NCI-H2171 treated with DMSO at 0.1 percent for 48 hours (cell line): ENCODE measurements around the gene ARHGAP15.

Source experiments
- DNase-seq: peaks from one replicate; lab custom pipeline; 2025; lab: John Stamatoyannopoulos, UW

ARHGAP15 gene

GRCh38 chr2:143690235-143690634 is 561.0 kb downstream of the ARHGAP15 start:
- no peak for DNase-seq

GRCh38 chr2:143691121-143691520 is 561.9 kb downstream of the ARHGAP15 start:
- DNase-seq = peak; percentile 66

- no peak for DNase-seq
Measured at GRCh38 chr2:143692162-143692561, 562.9 kb downstream of the ARHGAP15 start.

DNA sequence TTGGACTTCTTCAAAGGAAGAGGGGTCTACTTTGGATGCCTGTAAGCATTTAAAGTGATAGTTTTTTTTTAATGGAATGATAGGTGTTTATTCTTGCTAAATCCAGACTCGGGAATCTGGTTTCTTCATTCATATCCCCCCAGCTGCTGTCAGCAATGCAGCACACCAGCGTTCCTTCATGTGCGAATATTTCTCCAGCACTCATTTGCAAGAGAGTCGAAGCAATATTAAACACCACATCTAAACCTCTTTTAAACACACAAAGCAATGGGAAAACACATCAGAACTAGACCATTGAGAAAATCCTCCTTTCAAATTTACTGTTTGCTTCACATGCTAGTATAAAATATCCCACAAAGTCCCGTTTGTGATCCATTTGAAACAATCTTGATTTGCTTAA is 563.7 kb downstream of the ARHGAP15 start:
- DNase-seq = no peak

GRCh38 chr2:143694335-143694734 is 565.1 kb downstream of the ARHGAP15 start:
- no peak for DNase-seq

GRCh38 chr2:143696651-143697050 is 567.4 kb downstream of the ARHGAP15 start:
- no peak for DNase-seq

DNA sequence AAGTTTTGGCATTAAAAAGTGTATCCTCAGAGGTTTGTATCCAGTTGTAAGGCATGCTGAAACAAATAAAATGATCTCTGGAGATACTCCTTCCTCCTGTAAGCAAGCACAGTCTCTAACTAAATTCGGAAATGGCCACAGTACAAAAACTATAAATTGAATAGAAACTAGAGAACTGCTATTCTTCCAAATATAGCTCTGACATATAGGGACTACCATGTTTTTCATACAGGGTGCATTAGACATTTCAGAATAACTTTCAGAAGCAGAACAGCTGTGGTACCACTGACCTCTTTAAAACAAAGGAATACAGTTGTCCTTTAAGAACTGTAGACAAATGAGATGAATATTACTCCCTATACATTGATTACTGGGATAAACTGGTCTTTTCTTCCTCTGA is 568.5 kb downstream of the ARHGAP15 start:
- no peak for DNase-seq

GRCh38 chr2:143698352-143698751 is 569.1 kb downstream of the ARHGAP15 start:
- no peak for DNase-seq

DNA sequence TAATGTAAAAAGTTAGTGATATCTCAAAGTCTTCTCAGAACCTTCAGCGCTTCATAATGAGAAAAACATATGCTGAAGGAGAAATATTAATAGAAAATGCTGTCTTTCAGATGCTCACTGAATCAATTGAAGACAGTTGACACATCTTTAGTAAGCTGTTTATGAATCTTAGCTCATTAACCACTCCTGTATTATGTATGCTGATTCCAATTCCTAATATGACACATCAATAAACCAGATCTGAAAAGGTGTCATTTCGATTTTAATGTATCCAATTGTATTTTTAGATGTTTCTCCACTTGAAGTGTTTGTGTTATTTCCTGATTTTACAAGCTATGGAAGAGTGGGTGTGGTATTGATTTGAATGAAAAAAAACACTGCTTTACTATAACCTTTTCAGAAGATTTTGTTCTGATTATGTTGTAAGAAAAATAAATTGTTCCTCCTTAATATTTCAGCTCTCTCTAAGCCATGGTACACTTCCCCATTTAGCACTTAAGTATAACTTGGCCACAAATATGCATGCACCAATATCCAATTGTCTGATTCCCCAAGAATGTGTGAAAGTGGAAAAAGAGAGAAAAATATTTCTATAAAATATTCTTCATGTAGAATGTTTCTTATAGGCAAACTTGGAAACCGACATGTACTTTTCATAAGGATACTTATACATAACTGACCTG is 569.8 kb downstream of the ARHGAP15 start:
- no peak for DNase-seq

- no peak for DNase-seq
Measured at GRCh38 chr2:143700865-143701264, 571.6 kb downstream of the ARHGAP15 start.

DNA sequence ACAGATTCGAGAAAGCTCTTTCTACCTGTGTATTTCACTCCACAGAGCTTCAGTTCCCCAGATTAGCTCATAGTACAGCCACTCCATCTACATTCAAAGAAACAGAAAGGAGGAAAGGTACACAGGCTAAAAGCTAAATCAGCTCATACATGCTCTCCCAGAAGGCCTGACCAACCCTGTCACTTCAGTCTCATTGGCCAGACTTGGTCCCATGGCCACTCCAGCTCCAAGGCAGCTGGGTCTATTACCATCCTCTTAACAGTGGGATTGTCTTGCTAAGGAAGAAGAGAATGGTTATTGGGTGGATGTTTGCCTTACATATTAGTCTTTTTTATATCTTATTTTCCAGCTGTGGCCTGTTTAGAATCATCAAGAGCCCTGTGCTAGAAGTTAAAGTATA is 572.6 kb downstream of the ARHGAP15 start:
- DNase-seq = no peak

- no peak for DNase-seq
Measured at GRCh38 chr2:143702931-143703330, 573.7 kb downstream of the ARHGAP15 start.

- no peak for DNase-seq
Measured at GRCh38 chr2:143704451-143705106, 575.4 kb downstream of the ARHGAP15 start.

DNA sequence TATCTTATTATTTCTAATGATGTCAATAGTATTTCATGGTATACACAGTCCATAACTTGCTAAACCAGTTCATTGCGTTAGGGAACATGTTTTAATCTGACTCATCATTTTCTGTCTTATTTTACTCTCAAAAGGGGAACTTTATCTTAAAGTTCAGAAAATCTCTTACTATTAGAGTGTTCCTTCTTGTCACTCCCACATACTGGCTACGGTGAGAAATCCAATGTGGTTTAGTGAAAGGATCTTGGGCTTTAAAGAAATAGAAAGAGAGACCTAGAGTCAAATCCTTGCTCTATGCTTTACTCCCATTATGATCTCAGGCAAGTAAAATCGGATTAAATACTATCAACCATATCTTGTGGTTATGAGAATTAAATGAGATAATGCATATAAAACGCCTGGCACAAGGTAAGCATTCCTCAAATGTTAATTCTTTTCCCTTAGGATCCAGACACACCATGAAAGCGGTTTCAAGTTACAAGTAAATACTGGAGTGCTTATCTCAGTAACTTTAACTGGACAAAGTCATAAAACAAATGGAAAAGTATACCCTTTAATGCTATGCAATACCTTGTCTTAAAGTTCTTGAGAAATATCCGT is 576.0 kb downstream of the ARHGAP15 start:
- DNase-seq = peak; percentile 11

GRCh38 chr2:143706354-143706753 is 577.1 kb downstream of the ARHGAP15 start:
- no peak for DNase-seq

DNA sequence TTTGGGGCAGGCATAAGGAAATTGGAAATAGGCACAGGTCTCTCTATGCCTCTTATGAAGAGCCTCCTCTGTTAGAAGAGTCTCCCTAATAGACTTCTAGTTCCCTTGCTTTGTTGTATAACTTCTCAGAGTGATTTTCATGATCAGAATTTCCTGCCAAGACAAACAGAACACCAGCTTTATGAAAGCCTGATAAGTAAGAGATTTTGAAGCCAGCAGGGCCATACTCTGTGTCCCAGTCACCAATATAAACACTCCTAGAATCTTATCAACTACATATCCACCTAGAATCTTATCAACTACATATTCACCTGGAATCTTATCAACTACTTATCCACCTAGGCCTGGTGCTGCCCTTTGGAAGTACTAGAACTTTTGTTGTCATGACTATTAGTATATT is 579.5 kb downstream of the ARHGAP15 start:
- no peak for DNase-seq

DNA sequence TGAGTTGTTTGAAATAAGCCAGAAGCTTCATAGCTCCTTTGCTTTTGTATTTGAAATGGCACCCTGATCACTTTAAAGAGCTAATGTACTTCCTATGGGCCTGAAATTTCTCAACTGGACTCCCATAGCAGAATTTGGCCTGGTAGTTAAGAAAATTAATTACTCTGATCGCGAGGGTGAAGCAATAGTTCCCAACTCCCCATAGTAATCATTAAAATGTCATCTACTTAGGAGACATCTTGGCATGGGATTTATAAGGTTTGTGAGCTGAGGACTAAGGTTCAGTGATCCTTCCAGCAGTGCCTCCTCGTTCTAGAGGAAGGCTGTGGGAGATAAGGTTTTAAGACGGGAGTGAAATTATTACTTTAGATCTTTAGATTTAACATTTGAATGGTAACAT is 581.0 kb downstream of the ARHGAP15 start:
- DNase-seq = no peak

- DNase-seq = no peak
Measured at GRCh38 chr2:143710879-143711278, 581.7 kb downstream of the ARHGAP15 start.

GRCh38 chr2:143716522-143716921 is 587.3 kb downstream of the ARHGAP15 start:
- DNase-seq = no peak

DNA sequence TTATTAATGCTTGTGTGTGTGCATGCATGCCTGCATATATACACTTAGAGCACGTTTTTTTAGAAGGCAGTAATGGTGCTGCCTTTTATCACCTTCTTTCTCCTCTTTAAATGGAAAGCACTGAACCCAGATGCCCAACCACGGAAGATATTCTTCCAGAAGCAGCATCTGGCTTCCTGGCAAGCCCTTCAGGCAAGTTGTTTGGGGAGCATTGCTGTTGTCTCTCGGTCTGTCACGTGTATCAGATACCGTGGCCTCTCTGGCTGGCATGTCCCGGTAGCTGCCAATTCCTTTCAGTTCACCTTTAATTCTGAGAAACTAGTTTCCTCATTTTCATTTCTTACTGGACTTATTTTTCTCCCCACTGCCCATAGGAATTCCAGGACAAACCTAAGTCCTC is 587.8 kb downstream of the ARHGAP15 start:
- peak; percentile 71 for DNase-seq

DNA sequence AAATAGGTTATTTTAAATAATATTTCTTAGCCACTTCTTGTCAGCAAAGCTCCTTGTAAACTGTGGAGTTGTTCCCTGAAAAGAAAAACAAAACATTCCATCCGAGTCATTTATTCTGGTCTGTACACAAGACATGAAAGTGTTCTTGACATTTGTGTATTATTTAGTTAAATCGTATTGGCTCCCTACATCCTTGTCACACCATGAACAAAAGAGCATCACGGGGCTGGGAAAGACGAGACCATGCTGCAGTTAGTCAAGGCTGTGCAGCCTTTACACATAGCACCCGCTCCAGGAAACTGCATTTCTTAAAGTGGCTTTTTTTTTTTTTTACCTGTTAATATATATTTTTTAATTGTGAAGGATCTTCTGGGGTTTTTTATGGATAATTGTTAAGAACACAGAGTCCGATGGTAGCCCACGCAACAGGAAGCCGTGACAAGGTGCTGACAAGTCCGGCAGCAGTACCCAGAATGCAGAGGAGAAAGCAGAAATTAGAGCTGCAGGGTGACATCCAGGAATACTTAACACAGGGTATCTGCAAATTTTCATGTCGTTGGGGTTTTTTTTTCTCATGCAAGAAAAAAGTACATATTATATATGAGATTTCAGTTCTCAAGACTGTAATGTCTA is 588.4 kb downstream of the ARHGAP15 start:
- no peak for DNase-seq

GRCh38 chr2:143718745-143719144 is 589.5 kb downstream of the ARHGAP15 start:
- DNase-seq = no peak

DNA sequence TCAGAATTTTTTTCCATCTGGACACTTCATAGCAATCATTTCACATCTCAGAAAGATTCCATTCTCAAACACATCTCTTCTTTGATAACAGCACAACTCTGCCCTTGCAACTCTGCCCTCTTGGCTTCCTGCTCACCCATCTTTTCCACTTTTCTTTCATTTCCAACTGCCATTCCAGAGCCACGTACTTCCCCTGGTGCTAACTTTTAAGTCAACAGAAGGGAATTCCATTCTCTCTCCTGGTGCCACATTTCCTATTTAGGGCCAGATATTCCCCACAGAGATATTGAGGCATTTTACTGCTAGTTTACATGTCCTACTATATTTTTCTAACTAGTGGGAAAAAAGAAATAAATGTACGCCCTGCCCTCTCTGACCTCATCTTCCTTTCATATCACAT is 590.2 kb downstream of the ARHGAP15 start:
- DNase-seq = no peak
